ENCODE results near the gene HOXA3.

Gene HOXA3

DNA sequence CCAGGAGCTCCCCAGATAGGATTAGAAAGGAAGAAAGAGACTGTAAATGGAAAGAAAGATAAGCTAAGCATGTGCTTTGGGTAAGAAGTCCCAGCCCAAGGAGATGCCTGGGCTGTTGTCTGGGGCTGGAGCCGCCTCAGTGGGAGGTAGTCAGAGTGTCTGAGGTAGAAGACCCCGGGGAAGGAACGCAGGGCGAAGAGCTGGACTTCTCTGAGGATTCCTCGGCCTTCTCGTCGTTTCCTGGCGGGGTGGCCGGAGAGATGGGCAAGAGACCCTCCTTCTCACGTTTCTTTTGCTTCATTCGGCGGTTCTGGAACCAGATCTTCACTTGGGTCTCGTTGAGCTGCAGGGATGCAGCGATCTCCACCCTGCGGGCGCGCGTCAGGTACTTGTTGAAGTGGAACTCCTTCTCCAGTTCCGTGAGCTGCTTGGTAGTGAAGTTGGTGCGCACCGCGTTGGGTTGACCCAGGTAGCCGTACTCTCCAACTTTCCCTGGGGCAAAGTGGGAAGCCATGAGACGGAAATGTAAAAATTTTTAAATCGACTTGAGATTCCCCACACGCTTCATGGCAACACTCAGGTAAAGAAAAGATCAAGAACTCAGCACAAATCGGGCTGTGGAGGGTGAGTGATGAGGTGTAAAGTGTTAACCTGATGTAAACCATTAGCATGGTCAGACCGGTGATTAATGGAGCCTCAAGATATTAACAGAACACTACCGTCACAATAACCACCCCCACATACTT, 57.9 kb downstream of the HOXA3 start:
- TF ChIP-seq Cebpa-rat (IDR thresholded peaks at IDR 0.05) = no peak
- Histone ChIP-seq H3K4me3 (no peak overlapping the region), H3K27ac (no peak overlapping the region), H3K27me3 (peaks cover 0 to 14% (median 0%) of the 10 kb centered on the region in 11 experiments; a peak in 6 of 22 replicates), H3K9me3 (replicated peaks in 1 of 11) (peaks cover 26 to 50% (median 45%) of the 10 kb centered on the region in 11 experiments), H4K20me1 (no peaks in the 10 kb centered on the region), H3K4me2 (no peak overlapping the region), H3K36me3 (no peaks in the 10 kb centered on the region), H3K4me1 (peaks cover 0 to 12% (median 4%) of the 10 kb centered on the region in 10 experiments; a peak in 6 of 20 replicates), H3K9ac (no peak overlapping the region)

DNA sequence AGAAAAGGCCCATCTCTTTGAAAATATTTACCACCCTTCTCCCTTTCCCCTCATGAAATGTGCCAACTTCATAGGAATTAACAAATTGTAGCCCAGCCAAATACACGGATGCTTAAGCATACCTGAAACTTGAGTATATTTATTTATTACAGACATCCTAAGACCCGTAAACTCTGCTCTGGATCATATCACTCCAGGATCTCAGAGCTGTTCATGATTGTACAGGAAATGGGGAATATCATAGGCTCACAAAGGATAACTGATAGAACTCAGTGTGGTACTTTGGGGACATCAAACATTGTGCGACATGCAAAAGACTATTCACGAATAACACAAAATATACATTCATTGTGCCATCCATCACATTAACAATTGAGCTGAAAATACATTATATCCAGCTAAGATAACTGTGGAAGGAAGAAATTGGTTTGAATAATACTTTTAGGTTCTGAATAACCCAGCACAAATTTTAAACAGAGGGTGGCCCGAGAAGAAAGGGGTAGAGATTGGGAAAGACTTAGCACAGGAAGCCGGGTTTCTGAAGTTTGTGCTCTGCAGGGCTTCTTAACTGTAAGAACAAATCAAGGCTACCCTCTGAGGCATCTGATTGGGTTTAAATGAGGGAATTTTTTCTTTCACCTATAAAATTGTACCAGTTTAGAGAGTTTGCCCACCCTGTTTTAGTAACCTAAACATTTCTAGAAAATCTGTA, 59.0 kb downstream of the HOXA3 start:
- H3K4me1 ChIP-seq = peaks cover 0 to 12% (median 4%) of the 10 kb centered on the region in 10 experiments; a peak in 6 of 20 replicates
- H3K9me3 ChIP-seq (replicated peaks in 1 of 11) = peaks cover 26 to 47% (median 42%) of the 10 kb centered on the region in 11 experiments
- no peak for TF ChIP-seq Cebpa-rat (IDR thresholded peaks at IDR 0.05)
- H3K4me2 ChIP-seq = no peak overlapping the region
- no peaks in the 10 kb centered on the region for H4K20me1 ChIP-seq
- H3K9ac ChIP-seq = no peak overlapping the region
- H3K4me3 ChIP-seq = no peak overlapping the region
- no peak overlapping the region for H3K27ac ChIP-seq
- H3K36me3 ChIP-seq = no peaks in the 10 kb centered on the region
- H3K27me3 ChIP-seq = peaks cover 0 to 7% (median 0%) of the 10 kb centered on the region in 11 experiments; a peak in 3 of 22 replicates

DNA sequence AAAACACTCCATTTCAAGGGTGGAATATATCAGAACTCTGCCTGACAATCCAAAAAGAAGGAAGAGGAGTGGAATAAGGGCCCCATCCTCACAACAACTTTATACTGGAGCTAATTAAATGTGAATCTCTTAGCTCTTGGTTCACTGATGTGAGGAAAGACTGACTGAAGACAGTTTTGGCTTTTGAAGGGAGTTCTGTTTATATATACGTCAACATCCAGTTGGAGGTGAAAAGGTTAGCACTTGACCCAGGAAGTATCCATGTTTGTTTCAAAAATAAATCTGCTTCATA, 59.6 kb downstream of the HOXA3 start:
- Histone ChIP-seq H3K4me2 (peak overlapping the region in 4 of 11 experiments; percentile 14 to 49 (median 34); a peak in 5 of 22 replicates), H4K20me1 (no peaks in the 10 kb centered on the region), H3K4me1 (peaks cover 0 to 12% (median 4%) of the 10 kb centered on the region in 10 experiments; a peak in 6 of 20 replicates), H3K27ac (no peak overlapping the region), H3K9ac (no peak overlapping the region), H3K9me3 (replicated peaks in 1 of 11) (peaks cover 28 to 47% (median 43%) of the 10 kb centered on the region in 11 experiments), H3K27me3 (peaks cover 0 to under 1% (median 0%) of the 10 kb centered on the region in 11 experiments; a peak in 1 of 22 replicates), H3K4me3 (no peak overlapping the region), H3K36me3 (no peaks in the 10 kb centered on the region)
- TF ChIP-seq Cebpa-rat (IDR thresholded peaks at IDR 0.05) = no peak

DNA sequence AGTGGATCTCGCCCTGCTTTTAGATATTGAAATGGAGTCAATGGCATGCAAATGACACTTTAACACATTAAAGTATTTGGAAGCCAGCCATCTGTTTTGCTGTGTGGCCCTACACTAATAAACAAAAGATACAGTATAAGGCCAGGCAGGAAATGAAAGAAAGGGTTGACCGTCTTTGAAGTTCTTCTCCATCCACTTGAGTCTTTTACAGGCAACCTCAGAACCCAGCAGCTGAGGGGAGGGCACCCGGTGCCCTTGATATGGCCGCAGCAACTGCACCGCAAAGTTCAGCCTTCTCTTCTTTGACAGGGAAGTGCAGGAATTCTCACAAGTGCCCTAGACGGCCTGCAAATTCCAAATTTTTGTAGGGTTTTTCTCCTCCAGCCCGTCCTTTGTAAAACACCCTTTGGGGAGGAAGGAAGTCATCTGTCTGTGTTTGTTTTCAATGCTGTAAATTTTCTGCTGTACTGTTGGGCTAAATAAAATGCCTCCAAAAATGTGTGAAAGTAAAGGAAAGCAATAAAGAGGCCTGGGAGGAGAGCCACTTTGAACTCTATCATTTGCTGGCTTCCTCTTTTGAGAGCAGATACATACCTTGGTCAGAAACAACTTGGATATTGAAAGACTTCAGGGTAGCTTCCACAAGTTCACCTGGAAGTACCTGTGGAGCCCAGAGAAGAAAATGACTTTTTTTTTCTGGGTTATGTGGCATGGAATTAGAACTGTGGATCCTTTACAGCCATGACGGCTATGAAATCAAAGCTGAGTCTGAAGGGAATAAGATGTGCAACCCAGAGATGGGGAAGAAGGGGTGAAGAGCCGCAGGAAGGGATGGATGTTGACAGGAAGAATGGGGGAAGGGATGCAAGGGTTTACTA, 60.2 kb downstream of the HOXA3 start:
- H3K27ac ChIP-seq = no peak overlapping the region
- H3K9me3 ChIP-seq (replicated peaks in 1 of 11) = peaks cover 31 to 49% (median 44%) of the 10 kb centered on the region in 11 experiments
- H3K4me3 ChIP-seq = no peak overlapping the region
- H3K27me3 ChIP-seq = no peaks in the 10 kb centered on the region
- H3K4me2 ChIP-seq = peak overlapping the region in 5 of 11 experiments; percentile 9 to 49 (median 27); a peak in 8 of 22 replicates
- H3K4me1 ChIP-seq = peaks cover 0 to 12% (median 4%) of the 10 kb centered on the region in 10 experiments; a peak in 6 of 20 replicates
- TF ChIP-seq Cebpa-rat (IDR thresholded peaks at IDR 0.05) = no peak
- no peaks in the 10 kb centered on the region for H4K20me1 ChIP-seq
- no peaks in the 10 kb centered on the region for H3K36me3 ChIP-seq
- no peak overlapping the region for H3K9ac ChIP-seq

DNA sequence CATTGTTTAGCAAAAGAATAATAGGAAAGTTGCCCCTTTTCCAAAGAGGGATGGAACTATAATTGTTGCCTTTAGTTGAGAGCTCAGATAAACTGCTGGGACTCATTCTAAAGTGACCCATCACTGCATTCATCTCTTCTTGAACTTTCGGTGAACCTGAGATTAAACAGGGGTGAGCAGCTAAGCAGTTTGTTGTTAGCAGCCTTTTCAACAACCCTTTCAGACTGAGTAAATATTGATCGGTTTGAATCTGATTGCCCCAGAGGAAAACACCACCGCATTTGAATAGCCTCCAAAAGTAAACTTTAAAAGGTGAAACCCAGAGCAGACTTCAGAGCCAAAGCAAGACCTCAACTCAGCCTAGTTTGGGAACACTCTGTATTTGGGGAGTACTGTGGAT, 61.3 kb downstream of the HOXA3 start:
- Histone ChIP-seq H4K20me1 (no peaks in the 10 kb centered on the region), H3K9me3 (replicated peaks in 1 of 11) (peaks cover 22 to 40% (median 36%) of the 10 kb centered on the region in 11 experiments), H3K27me3 (no peaks in the 10 kb centered on the region), H3K9ac (no peak overlapping the region), H3K27ac (no peak overlapping the region), H3K36me3 (no peaks in the 10 kb centered on the region), H3K4me1 (peaks cover 0 to 12% (median 4%) of the 10 kb centered on the region in 10 experiments; a peak in 5 of 20 replicates), H3K4me3 (no peak overlapping the region), H3K4me2 (no peak overlapping the region)
- no peak for TF ChIP-seq Cebpa-rat (IDR thresholded peaks at IDR 0.05)

DNA sequence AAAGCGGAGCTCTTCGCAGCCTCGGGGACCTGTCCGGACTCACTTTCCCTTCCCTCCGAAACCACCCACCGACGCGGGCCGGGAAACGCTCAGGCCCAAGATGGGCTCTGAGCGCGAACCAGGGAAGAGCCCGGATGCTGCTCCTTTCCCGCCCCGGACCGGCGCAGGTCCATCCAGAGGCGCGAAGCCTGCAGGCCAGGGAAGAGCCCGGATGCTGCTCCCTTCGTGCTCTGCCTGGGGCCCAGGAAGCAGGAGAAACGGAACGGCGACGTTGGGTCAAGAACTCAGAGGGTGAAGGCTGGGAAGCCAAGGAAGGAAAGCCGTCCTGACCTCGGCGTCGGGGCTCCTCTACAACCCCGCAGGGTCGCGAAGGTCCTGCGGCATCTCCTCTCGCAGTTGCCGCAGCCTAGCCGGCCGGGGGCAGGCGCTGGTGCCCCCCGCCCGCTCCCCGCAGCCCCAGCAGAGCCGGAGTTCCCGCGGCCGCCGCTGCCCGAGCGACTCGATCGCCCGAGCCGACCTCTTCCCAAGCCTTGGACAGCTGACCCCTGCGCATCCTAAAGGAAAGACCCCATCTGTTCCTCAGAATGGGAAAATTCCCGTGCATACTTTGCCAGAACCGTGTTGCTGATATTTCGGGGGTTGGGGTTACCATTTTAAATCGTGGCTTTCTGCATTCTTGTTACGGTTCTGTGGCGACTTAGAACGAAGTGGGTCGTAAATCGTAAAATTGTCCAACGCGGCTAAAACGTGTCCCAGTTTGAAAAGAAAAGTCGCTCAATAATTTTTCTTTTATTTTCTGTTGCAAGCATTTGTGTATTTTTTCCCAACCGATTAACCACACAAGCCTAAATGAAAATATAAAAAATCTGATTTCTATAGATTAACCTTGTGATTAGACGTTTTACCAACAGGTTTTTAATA, 64.1 kb downstream of the HOXA3 start:
- no peaks in the 10 kb centered on the region for H3K36me3 ChIP-seq
- no peak for TF ChIP-seq Cebpa-rat (IDR thresholded peaks at IDR 0.05)
- peaks cover 0 to 12% (median 6%) of the 10 kb centered on the region in 10 experiments; a peak in 7 of 20 replicates for H3K4me1 ChIP-seq
- no peak overlapping the region for H3K27ac ChIP-seq
- H3K27me3 ChIP-seq = no peaks in the 10 kb centered on the region
- H3K4me2 ChIP-seq = no peak overlapping the region
- H3K9me3 ChIP-seq (replicated peaks in 1 of 11) = peaks cover 12 to 22% (median 18%) of the 10 kb centered on the region in 11 experiments
- no peak overlapping the region for H3K4me3 ChIP-seq
- H3K9ac ChIP-seq = no peak overlapping the region
- no peaks in the 10 kb centered on the region for H4K20me1 ChIP-seq

DNA sequence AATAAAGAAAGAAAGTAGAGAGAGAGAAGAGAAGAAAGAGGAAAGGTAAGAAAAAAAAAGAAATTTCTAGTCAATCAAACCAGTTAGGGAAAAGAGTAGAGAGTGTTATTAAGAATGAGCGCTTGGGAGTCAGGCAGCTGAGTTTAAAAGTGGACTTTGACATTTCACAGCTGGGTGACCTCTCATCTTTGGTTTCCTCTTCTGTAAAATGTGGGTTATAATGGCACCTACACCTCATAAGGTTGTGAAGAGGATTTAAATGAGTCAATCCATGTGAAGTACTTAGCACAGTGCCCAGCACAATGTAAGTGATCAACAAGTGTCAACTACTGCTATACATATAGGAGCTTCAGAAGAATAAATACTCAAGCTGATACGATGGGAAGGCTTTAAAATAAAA, 68.7 kb downstream of the HOXA3 start:
- TF ChIP-seq Cebpa-rat (IDR thresholded peaks at IDR 0.05) = no peak
- H3K4me2 ChIP-seq = peak overlapping the region in 3 of 11 experiments; percentile 7 to 35 (median 19); a peak in 2 of 22 replicates
- H4K20me1 ChIP-seq = no peaks in the 10 kb centered on the region
- no peak overlapping the region for H3K9ac ChIP-seq
- H3K27me3 ChIP-seq = no peaks in the 10 kb centered on the region
- H3K36me3 ChIP-seq = no peaks in the 10 kb centered on the region
- no peak overlapping the region for H3K27ac ChIP-seq
- H3K9me3 ChIP-seq (replicated peaks in 1 of 11) = peaks cover 12 to 20% (median 16%) of the 10 kb centered on the region in 11 experiments
- no peak overlapping the region for H3K4me3 ChIP-seq
- peaks cover 0 to 11% (median 6%) of the 10 kb centered on the region in 10 experiments; a peak in 11 of 20 replicates for H3K4me1 ChIP-seq

DNA sequence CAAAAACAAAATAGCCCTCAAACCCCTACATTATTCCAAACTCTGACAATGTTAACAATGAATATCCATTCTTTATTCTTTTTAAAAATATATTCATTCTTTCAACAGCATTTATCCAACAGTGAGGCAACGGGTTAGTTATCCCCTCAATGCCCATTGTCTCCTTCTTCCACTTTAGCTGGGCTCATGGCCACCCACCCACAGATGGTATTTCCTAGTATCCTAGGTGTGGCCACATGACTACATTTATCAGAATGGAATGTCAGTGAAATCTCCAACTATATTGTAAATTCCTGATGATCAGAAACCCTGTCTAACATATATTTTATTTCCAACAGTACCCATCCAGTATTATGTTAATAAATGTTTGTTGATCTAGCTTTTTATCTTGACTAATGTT, 70.2 kb downstream of the HOXA3 start:
- Histone ChIP-seq H3K9ac (no peak overlapping the region), H3K27me3 (no peaks in the 10 kb centered on the region), H3K27ac (no peak overlapping the region), H3K4me3 (no peak overlapping the region), H3K9me3 (replicated peaks in 1 of 11) (peaks cover 0 to 11% (median 2%) of the 10 kb centered on the region in 11 experiments; a peak in 9 of 22 replicates), H3K4me1 (peaks cover 0 to 11% (median 6%) of the 10 kb centered on the region in 10 experiments; a peak in 11 of 20 replicates), H3K4me2 (no peak overlapping the region), H3K36me3 (no peaks in the 10 kb centered on the region), H4K20me1 (no peaks in the 10 kb centered on the region)
- no peak for TF ChIP-seq Cebpa-rat (IDR thresholded peaks at IDR 0.05)

Measured in BLaER1 treated with 17β-estradiol and CSF1 and Interleukin-3, amounts not matched to agents 10 nM and 100 nM (cell line).